Lung (tissue), 12 donors: ENCODE data around the gene NUP205. TPM values are rescaled to one million over a fixed set of nuclear protein-coding genes. Genes with fewer than 3 reads are reported as not detected.

Source experiments
- ATAC-seq: fragments of 200-7000 bp; cut with Tn5 transposase; one replicate; pipeline ENCODE4 v1.9.1; 2020; ENCODE audit warnings: moderate number of reproducible peaks; ENCODE audit not compliant: insufficient read depth, low FRiP score
- DNase-seq, 3 donors: peaks; one replicate each; pipeline ENCODE4 v3.0.0-alpha.2; 2013 to 2017
- H3K27ac ChIP-seq, 2 donors: one replicate each; pipeline ENCODE4 v1.5.1; 2013; ENCODE audit warnings: mild to moderate bottlenecking in 2 of 2, moderate library complexity in 2 of 2, control low read depth in 1 of 2, inconsistent platforms in 1 of 2, low read depth in 1 of 2, low read length in 1 of 2
- H3K27me3 ChIP-seq, 3 donors: one replicate each; pipeline ENCODE4 v1.5.1; 2013; ENCODE audit warnings: low read length in 2 of 3; ENCODE audit not compliant: control insufficient read depth in 3 of 3, insufficient read depth in 3 of 3
- H3K36me3 ChIP-seq, 4 donors: one replicate each; pipeline ENCODE4 v1.5.1; 2013; ENCODE audit warnings: low read length in 4 of 4, mild to moderate bottlenecking in 1 of 4, moderate library complexity in 1 of 4; ENCODE audit not compliant: control insufficient read depth in 4 of 4, insufficient read depth in 4 of 4
- H3K4me1 ChIP-seq, 5 donors: one replicate each; pipeline ENCODE4 v1.5.1; 2013; ENCODE audit warnings: low read length in 5 of 5, mild to moderate bottlenecking in 2 of 5, moderate library complexity in 1 of 5; ENCODE audit not compliant: control insufficient read depth in 5 of 5, insufficient read depth in 5 of 5
- H3K4me3 ChIP-seq: one replicate; pipeline ENCODE4 v1.5.1; 2013; ENCODE audit warnings: mild to moderate bottlenecking, control low read depth, moderate library complexity
- H3K9ac ChIP-seq, 2 donors: one replicate each; pipeline ENCODE4 v1.5.1; 2013; ENCODE audit warnings: low read length in 2 of 2, control low read depth in 1 of 2; ENCODE audit not compliant: insufficient read depth in 1 of 2
- H3K9me3 ChIP-seq, 4 donors: one replicate each; pipeline ENCODE4 v1.5.1; 2013; ENCODE audit warnings: low read length in 3 of 4, mild to moderate bottlenecking in 1 of 4, moderate library complexity in 1 of 4; ENCODE audit not compliant: control insufficient read depth in 4 of 4, insufficient read depth in 3 of 4
- WGBS, 2 donors: extraction: QIAGEN DNeasy Blood & Tissue Kit; methylation state at CpG; one replicate each; pipeline ENCODE4 v1.1.7; 2013; 5-methylcytosine and 5-hydroxymethylcytosine counted together
- polyA plus RNA-seq, 2 donors: library from polyadenylated mRNA; stranded (reverse); fragments of 200-250 nt; gene quantifications; one replicate each; pipeline ENCODE4 v1.2.1, GENCODE V29; 2013
- total RNA-seq, 2 donors: library from RNA; depleted of rRNA in 1 of 2; stranded (reverse); fragments of >200 nt in 1 of 2; gene quantifications; one replicate each; pipeline ENCODE4 v1.2.1, GENCODE V29; 2014 to 2021
- TF ChIP-seq, protein P1 (sequence below): IDR thresholded peaks from 2 replicates; pipeline ENCODE4 v1.5.1; 2012; ENCODE audit warnings: mild to moderate bottlenecking; ENCODE audit errors: control extremely low read depth, extremely low read depth
- donor health status: control.
- donor health status: control.
- donor health status: Bipolar disorder and iron deficiency.
- donor health status: healthy.
- donor health status: DM: yes; HTN: yes; CAD: no.

Gene NUP205
- total and polyA plus RNA-seq, 4 donors: 23.1 to 41.2 (median 34.4) TPM

GRCh38 chr7:135509839-135510591 is 47.7 kb upstream of the NUP205 start, which contains the start of gene CNOT4:
CNOT4 (minus strand) TSS chr7:135510102; CDS start chr7:135438331, 71,771 bp downstream.
- H3K27me3 ChIP-seq: no peaks in the 10 kb centered on the region
- WGBS, 2 donors: 1% methylated on average over 53 to 55 of the region's 55 CpGs
- DNase-seq (peak; percentile 97 to 99 (median 98)), ATAC-seq (peak; percentile 97)
- H3K36me3 ChIP-seq: no peaks in the 10 kb centered on the region
- TF ChIP-seq, protein P1, sequence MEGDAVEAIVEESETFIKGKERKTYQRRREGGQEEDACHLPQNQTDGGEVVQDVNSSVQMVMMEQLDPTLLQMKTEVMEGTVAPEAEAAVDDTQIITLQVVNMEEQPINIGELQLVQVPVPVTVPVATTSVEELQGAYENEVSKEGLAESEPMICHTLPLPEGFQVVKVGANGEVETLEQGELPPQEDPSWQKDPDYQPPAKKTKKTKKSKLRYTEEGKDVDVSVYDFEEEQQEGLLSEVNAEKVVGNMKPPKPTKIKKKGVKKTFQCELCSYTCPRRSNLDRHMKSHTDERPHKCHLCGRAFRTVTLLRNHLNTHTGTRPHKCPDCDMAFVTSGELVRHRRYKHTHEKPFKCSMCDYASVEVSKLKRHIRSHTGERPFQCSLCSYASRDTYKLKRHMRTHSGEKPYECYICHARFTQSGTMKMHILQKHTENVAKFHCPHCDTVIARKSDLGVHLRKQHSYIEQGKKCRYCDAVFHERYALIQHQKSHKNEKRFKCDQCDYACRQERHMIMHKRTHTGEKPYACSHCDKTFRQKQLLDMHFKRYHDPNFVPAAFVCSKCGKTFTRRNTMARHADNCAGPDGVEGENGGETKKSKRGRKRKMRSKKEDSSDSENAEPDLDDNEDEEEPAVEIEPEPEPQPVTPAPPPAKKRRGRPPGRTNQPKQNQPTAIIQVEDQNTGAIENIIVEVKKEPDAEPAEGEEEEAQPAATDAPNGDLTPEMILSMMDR: no peak
- H3K9ac ChIP-seq: peak within 1 kb of the TSS; percentile 86 to 97
- H3K4me1 ChIP-seq: peaks cover 0 to 22% (median 3%) of the 10 kb centered on the region in 5 donors
- H3K9me3 ChIP-seq: no peaks in the 10 kb centered on the region
- H3K27ac ChIP-seq: peak within 1 kb of the TSS; percentile 85 to 91
- peak within 1 kb of the TSS; percentile 85 for H3K4me3 ChIP-seq

DNA sequence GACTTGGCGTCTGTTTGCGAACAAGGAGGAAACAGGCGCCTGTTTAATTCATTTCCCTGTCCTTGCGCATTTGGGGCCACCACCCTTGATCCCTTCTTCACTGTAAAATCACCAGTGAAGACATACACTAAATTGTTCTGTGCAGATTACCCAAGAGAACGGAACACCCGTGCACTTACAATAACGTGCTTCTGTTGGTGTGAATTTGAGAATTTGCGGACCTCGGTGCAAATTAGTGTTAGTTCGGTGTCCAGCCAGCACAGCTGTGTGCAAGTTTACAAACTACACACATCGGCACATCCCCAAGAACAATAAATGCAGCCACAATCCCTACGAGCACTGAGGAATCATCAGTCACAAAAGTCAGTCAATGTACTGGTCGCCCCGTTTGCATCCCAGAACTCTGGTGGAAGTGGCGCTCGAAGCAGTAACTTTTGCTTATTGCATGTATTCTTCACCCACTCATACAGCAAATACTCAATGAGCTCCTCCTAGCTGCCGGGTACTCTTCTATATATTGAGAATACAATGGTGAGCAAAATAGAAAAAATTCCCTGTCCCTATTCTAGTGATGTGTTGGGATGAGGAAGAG is 47.0 kb upstream of the NUP205 start:
- H3K4me3 ChIP-seq: peak overlapping the region; percentile 85
- ATAC-seq: no peak
- H3K4me1 ChIP-seq: peaks cover 0 to 22% (median 3%) of the 10 kb centered on the region in 5 donors
- H3K27me3 ChIP-seq: no peaks in the 10 kb centered on the region
- WGBS, 2 donors: 2% methylated on average over 17 of the region's 17 CpGs
- H3K36me3 ChIP-seq: no peaks in the 10 kb centered on the region
- peak overlapping the region in 1 of 2 donors; percentile 2 for H3K9ac ChIP-seq
- DNase-seq: peak; percentile 17 to 57 (median 53)
- H3K9me3 ChIP-seq: no peaks in the 10 kb centered on the region
- TF ChIP-seq, protein P1: no peak
- peak overlapping the region in 1 of 2 donors; percentile 63 for H3K27ac ChIP-seq

DNA sequence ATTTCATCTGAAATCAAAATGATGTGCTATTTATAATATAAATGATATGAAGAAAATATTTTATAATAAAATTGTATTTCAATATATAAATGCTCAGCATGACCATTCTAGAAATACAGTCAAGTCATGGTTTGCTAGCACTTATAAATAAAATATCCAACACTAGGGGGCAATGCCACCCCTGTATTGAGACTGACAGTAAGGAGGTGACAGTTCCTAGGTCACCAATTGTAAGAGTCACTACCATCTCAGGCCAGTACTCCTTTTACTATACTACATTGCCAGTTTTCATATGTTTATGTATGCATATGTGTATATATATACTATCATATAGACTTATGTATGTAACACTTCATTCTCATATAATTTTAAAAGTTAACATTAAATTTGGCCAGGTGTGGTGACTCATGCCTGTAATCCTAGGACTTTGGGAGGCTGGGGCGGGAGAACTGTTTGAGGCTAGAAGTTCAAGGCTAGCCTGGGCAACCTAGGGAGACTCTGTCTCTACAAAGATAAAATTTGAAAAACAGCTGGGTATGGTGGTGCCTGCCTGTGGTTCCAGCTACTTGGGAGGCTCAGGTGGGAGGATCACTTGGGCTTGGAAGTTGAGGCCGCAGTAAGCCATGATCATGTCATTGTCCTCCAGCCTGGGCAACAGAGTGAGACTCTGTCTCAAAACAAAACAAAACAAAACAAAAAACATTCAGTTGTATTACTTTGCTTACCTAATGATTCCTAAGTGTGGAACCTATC is 45.4 kb upstream of the NUP205 start:
- WGBS, 2 donors: 97 to 98% methylated on average over 2 of the region's 2 CpGs
- no peaks in the 10 kb centered on the region for H3K9me3 ChIP-seq
- no peaks in the 10 kb centered on the region for H3K36me3 ChIP-seq
- TF ChIP-seq, protein P1: peak; percentile 41
- H3K4me3 ChIP-seq: no peak overlapping the region
- DNase-seq (peak in 2 of 3 donors; percentile 56 to 70), ATAC-seq (no peak)
- peaks cover 0 to 19% (median 3%) of the 10 kb centered on the region in 5 donors for H3K4me1 ChIP-seq
- H3K27me3 ChIP-seq: no peaks in the 10 kb centered on the region
- no peak overlapping the region for H3K27ac ChIP-seq
- no peak overlapping the region for H3K9ac ChIP-seq
